ENCODE results near the gene NEU4.
"Not testable (repeated sequence)": the region's sequence is repeated elsewhere in the genome, so short reads cannot be mapped to it uniquely, and the experiment has no call there.

NEU4 gene

GRCh38 chr2:241799522-241800197 lies 9.3 kb upstream of the NEU4 start:
- no peak for DNase-seq (ENCODE audit: low read depth, low spot score)

- not testable (repeated sequence) for DNase-seq (ENCODE audit: low read depth, low spot score)
These were observed 8.6 kb upstream of the NEU4 start for GRCh38 chr2:241800198-241800903.

- no peak for DNase-seq (ENCODE audit: low read depth, low spot score)
These were observed 7.2 kb upstream of the NEU4 start for GRCh38 chr2:241801611-241802420.

GRCh38 chr2:241802421-241803318 lies 6.3 kb upstream of the NEU4 start:
- no peak for DNase-seq (ENCODE audit: low read depth, low spot score)

DNA sequence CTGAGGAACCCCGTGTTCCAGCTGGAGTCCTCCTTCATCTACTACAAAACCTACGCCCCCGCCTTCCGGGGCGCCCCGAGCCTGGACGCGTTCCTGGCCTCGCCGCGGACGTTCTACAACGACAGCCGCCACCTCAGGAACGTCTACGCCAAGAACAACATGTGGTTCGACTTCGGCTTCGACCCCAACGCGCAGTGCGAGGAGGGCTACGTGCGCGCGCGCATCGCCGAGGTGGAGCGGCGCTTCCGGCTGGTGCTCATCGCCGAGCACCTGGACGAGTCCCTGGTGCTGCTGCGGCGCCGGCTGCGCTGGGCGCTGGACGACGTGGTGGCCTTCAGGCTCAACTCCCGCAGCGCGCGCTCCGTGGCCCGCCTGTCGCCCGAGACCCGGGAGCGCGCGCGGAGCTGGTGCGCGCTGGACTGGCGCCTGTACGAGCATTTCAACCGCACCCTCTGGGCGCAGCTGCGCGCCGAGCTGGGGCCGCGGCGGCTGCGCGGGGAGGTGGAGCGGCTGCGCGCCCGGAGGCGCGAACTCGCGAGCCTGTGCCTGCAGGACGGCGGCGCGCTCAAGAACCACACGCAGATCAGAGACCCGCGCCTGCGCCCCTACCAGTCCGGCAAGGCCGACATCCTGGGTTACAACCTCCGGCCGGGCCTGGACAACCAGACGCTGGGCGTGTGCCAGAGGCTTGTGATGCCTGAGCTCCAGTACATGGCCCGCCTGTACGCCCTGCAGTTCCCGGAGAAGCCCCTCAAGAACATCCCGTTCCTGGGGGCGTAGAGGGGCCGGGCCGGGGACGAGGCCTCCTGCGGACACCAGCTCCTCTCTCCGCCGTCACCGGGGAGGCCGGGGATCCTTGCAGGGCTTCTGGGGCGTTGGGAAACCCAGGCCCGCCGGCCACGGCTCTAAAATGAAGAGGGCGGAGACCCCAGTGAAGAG lies 5.3 kb upstream of the NEU4 start:
- no peak for DNase-seq (ENCODE audit: low read depth, low spot score)

GRCh38 chr2:241804326-241805229 lies 4.4 kb upstream of the NEU4 start:
- DNase-seq (ENCODE audit: low read depth, low spot score), result no peak

DNA sequence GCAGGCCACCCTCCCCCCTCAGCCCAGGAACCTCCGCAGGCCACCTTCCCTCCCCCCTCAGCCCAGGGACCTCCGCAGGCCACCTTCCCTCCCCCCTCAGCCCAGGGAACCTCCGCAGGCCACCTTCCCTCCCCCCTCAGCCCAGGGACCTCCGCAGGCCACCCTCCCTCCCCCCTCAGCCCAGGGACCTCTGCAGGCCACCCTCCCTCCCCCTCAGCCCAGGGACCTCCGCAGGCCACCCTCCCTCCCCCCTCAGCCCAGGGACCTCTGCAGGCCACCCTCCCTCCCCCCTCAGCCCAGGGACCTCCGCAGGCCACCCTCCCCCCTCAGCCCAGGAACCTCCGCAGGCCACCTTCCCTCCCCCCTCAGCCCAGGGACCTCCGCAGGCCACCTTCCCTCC lies 2.8 kb upstream of the NEU4 start:
- DNase-seq (ENCODE audit: low read depth, low spot score), result not testable (repeated sequence)

DNA sequence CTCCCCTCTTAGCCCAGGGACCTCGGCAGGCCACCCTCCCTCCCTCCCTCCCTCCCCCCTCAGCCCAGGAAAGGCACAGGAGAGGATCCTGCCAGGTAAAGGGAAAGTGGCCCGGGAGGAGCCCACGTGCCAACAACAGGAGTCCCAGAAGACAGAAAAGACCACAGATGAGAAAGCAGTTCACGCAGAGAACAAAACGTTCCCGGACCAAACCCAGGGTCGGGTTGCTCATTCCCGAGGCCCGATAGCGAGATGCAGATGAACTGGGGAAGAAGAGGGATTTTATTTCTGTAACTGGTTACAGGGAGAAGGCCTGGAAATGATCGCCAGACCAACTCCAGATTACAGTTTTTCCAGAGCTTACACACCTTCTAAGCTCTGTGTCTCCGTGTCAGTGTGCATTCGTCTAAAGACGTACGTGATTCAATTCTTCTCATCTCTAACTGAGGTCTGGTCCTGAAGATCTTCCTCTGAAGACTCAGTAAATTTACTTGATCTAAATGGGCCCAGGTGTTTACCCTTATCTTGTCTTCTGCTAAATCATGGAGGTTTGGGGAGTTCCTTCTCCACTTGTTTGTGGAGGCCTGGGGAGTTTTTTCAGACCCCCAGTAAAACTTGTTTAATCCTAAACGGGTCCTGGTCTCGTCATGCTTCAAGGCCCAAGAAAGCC lies 807 bp upstream of the NEU4 start:
- DNase-seq (ENCODE audit: low read depth, low spot score), result no peak

DNA sequence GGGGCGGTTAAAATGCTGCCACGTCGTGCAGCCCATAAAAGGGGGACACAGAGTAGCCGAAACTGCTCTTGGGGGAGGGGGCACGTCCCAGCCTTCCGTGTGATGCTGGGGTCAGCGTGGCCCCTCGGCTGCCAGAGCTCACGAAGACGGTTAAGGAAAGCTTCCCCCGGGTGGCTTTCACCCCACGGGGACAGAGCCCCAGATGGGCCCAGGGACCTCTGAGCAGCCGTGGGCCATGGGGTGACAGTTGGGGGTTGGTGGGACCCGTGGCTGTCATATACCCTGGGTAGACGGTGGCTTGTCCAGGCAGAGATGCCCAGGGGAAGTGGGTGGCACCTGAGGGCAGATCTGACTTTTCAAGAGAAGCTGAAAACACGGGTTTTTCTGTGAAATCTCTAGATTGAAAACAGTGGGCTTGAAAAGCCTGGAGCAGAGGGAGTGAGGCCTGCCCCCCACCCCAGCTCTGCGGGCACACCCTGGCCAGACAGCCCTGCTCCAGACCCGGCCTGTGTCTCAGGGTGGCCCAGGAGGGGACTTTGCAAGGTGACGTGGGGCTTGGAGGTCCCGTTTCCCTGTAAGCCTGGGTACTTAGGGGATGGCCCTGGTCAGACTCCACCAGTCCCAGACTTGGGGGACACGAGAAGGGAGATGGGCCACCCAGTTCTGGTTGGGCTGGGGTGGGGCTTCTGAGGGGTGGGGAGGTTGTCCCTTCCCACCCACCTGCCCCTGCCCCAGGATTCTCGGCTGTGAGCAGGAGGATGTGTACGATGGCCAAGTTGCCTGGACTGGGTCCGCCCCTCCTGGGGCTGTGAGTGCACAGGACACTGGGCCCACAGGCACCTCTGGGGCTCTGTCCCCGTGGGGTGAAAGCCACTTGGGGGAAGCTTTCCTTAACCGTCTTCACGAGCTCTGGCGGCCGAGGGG lies 652 bp downstream of the NEU4 start:
- DNase-seq (ENCODE audit: low read depth, low spot score), result no peak

DNA sequence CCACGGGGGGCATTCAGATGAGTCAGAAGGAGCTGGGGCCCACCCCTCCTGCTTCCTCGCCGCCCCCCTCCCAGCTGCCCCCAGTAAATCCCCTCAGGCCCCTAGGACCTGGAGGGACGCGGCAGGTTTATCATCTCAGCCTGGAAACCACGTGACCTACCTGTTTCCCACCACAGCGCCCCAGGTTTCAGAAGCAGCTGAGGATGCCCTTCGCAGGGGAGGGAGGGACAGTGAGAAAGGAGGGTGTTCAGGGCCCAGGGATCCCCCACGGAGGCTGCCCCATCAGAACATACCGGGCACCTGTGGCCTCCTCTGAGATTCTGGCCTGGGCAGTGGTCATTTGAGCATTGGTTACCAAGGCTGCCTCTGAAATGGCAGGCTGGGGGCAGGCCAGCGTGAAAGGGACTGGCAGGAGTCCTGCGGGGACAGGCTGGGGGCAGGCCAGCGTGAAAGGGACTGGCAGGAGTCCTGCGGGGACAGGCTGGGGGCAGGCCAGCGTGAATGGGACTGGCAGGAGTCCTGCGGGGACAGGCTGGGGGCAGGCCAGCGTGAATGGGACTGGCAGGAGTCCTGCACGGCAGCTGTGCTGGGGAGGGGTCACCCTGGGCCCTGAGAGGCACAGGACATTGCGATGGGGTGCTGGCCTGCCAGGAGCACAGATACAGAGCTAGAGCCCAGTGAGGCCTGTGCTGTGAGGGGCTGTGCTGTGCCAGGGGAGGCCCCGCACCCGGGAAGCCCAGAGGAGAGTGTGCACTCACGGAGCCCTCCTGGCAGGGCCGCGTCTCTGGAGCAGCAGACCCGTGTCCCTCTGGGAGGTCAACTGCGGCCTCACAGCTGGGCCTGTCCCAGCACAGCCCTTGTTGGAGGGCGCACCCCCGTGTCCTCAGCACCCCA lies 1.6 kb downstream of the NEU4 start:
- no peak for DNase-seq (ENCODE audit: low read depth, low spot score)

- no peak for DNase-seq (ENCODE audit: low read depth, low spot score)
These were observed 2.4 kb downstream of the NEU4 start for GRCh38 chr2:241811201-241811951.

GRCh38 chr2:241811952-241812729 lies 3.1 kb downstream of the NEU4 start:
- DNase-seq (ENCODE audit: low read depth, low spot score), result no peak

GRCh38 chr2:241812730-241813643 lies 4.0 kb downstream of the NEU4 start:
- no peak for DNase-seq (ENCODE audit: low read depth, low spot score)

Measured in brain pericyte (primary cell).